HepG2 (cell line): Measurements from ENCODE around the gene MFAP4. TPM values are rescaled to one million over a fixed set of nuclear protein-coding genes. Genes with fewer than 3 reads are reported as not detected.

Source experiments
- ATAC-seq: fragments of 200-7000 bp; cut with Tn5 transposase; 3 replicates; pipeline ENCODE4 v1.9.1; 2020; ENCODE audit warnings: mild to moderate bottlenecking, moderate library complexity
- BruUV-seq: library from RNA; stranded (reverse); fragments of 400-500 nt; replicated peaks from 2 replicates; lab custom pipeline; 2021; lab: Mats Ljungman, UMichigan
- CTCF ChIA-PET: fragments of 300-600 bp; formaldehyde crosslinking; extraction: SDS; loops from one replicate; lab custom pipeline; 2021; ENCODE audit warnings: low total read pairs, inconsistent platforms, low intra/inter-chr PET ratio; lab: Yijun Ruan, JAX
- POLR2A ChIA-PET: fragments of 350-600 bp; sonication (Branson Sonifier 250); formaldehyde crosslinking; loops from one replicate; lab custom pipeline; 2020; ENCODE audit warnings: antibody characterized with exemption, inconsistent platforms; lab: Yijun Ruan, JAX
- DNase-seq: peaks from one replicate; pipeline ENCODE4 v3.0.0-alpha.2; 2015; ENCODE audit warnings: low spot score
- FAIRE-seq: peaks from 3 replicates; lab custom pipeline; 2011; peaks lifted over from hg19 to GRCh38; lab: Jason Lieb, UNC
- H2AFZ ChIP-seq: one replicate; pipeline ENCODE4 v1.6.1; 2011; ENCODE audit warnings: low read length, inconsistent platforms
- H3K27ac ChIP-seq: fragments of 300-600 bp; 3 replicates; pipeline ENCODE4 v1.8.0; 2011; ENCODE audit warnings: mixed run types, mild to moderate bottlenecking, mixed read lengths, low read length, inconsistent platforms; ENCODE audit not compliant: insufficient read depth; ENCODE audit errors: extremely low read length
- H3K27me3 ChIP-seq, 2 experiments: fragments of 200-600 bp in 1 of 2; 2 replicates in 1 of 2; 3 replicates in 1 of 2; pipeline versions ENCODE4 v1.6.0 to v1.8.0; 2011; ENCODE audit warnings: low read length in 2 of 2, mild to moderate bottlenecking in 2 of 2, moderate library complexity in 2 of 2, inconsistent platforms in 1 of 2; ENCODE audit not compliant: insufficient read depth in 2 of 2, control insufficient read depth in 1 of 2
- H3K36me3 ChIP-seq, 2 experiments: fragments of 200-600 bp in 1 of 2; replicated peaks in 1 of 2; 2 replicates in 1 of 2; 3 replicates in 1 of 2; pipeline versions ENCODE4 v1.5.1 to v1.8.0; 2011; ENCODE audit warnings: low read length in 2 of 2, inconsistent platforms in 1 of 2; ENCODE audit not compliant: insufficient read depth in 2 of 2, control insufficient read depth in 1 of 2
- H3K4me1 ChIP-seq: 2 replicates; pipeline ENCODE4 v1.5.1; 2012; ENCODE audit warnings: low read length, inconsistent platforms; ENCODE audit not compliant: insufficient read depth
- H3K4me2 ChIP-seq: 2 replicates; pipeline ENCODE4 v1.6.0; 2011; ENCODE audit warnings: low read depth, low read length, inconsistent platforms
- H3K4me3 ChIP-seq, 3 experiments: fragments of 200-600 bp in 1 of 3; sonication (generic), shearing (Covaris generic) in 1 of 3; replicated peaks in 1 of 3; 2 replicates each; pipeline ENCODE4 v1.5.1; 2011 to 2016; ENCODE audit warnings: low read length in 3 of 3, inconsistent platforms in 2 of 3, low read depth in 2 of 3, mild to moderate bottlenecking in 2 of 3, control low read depth in 1 of 3, mixed read lengths in 1 of 3; ENCODE audit not compliant: insufficient read depth in 1 of 3
- H3K79me2 ChIP-seq: one replicate; pipeline ENCODE4 v1.6.1; 2011; ENCODE audit warnings: low read length, inconsistent platforms; ENCODE audit not compliant: insufficient read depth
- H3K9ac ChIP-seq: 2 replicates; pipeline ENCODE4 v1.6.0; 2011; ENCODE audit warnings: mild to moderate bottlenecking, low read depth, low read length, inconsistent platforms; ENCODE audit not compliant: insufficient read depth
- H3K9me3 ChIP-seq: 2 replicates; pipeline ENCODE4 v1.5.1; 2012; ENCODE audit warnings: mild to moderate bottlenecking, low read length
- H4K20me1 ChIP-seq: 2 replicates; pipeline ENCODE4 v1.6.0; 2011; ENCODE audit warnings: inconsistent platforms, mild to moderate bottlenecking, low read length, moderate library complexity; ENCODE audit not compliant: insufficient read depth
- FOXK1 ChIP-seq: sonication (generic); formaldehyde crosslinking; IDR thresholded peaks from 2 replicates; pipeline ENCODE4 v1.4.0; 2020; ENCODE audit warnings: low read depth, missing genetic modification reagents, borderline replicate concordance
- GPN1 ChIP-seq: sonication (generic); formaldehyde crosslinking; IDR thresholded peaks from 2 replicates; pipeline ENCODE4 v1.5.1; 2020; ENCODE audit warnings: missing genetic modification reagents, borderline replicate concordance
- GZF1 ChIP-seq: sonication (generic); formaldehyde crosslinking; IDR thresholded peaks from 2 replicates; pipeline ENCODE4 v1.5.1; 2020; ENCODE audit warnings: mild to moderate bottlenecking, missing genetic modification reagents
- HDAC2 ChIP-seq: sonication (generic); formaldehyde crosslinking; IDR thresholded peaks from 2 replicates; pipeline ENCODE4 v1.4.0; 2020; ENCODE audit warnings: missing genetic modification reagents
- KMT2B ChIP-seq: IDR thresholded peaks from 2 replicates; pipeline ENCODE4 v1.6.1; 2016; ENCODE audit warnings: missing genetic modification reagents, missing compliant biosample characterization
- LRRFIP1 ChIP-seq: sonication (generic); formaldehyde crosslinking; conservative IDR thresholded peaks from 2 replicates; pipeline ENCODE4 v1.4.0; 2020; ENCODE audit warnings: missing genetic modification reagents
- PAF1 ChIP-seq: IDR thresholded peaks from 2 replicates; pipeline ENCODE4 v1.6.1; 2016; ENCODE audit warnings: missing genetic modification reagents, missing compliant biosample characterization
- PHF20 ChIP-seq: sonication (generic); formaldehyde crosslinking; IDR thresholded peaks from 2 replicates; pipeline ENCODE4 v1.5.0; 2020; ENCODE audit warnings: mild to moderate bottlenecking, missing genetic modification reagents
- RERE ChIP-seq: IDR thresholded peaks from 2 replicates; pipeline ENCODE4 v1.6.1; 2016; ENCODE audit warnings: low read depth, missing genetic modification reagents, missing compliant biosample characterization
- SP1 ChIP-seq, 2 experiments: fragments of 450-650 bp in 1 of 2; sonication (generic) in 1 of 2; formaldehyde crosslinking in 1 of 2; IDR thresholded peaks; 2 replicates each; pipeline versions ENCODE4 v1.4.0 to v1.6.1; 2016 to 2020; ENCODE audit warnings: missing genetic modification reagents in 1 of 2
- TEAD3 ChIP-seq: optimal IDR thresholded peaks from 2 replicates; pipeline ENCODE3; 2016; ENCODE audit warnings: borderline replicate concordance
- ZBTB33 ChIP-seq: sonication (generic); formaldehyde crosslinking; IDR thresholded peaks from 2 replicates; pipeline ENCODE4 v1.4.0; 2020; ENCODE audit warnings: missing genetic modification reagents
- ZFAT ChIP-seq: sonication (generic); formaldehyde crosslinking; conservative IDR thresholded peaks from 2 replicates; pipeline ENCODE4 v1.8.1; 2023; ENCODE audit warnings: missing genetic modification reagents, inconsistent platforms
- ZNF496 ChIP-seq: sonication (generic); formaldehyde crosslinking; IDR thresholded peaks from 2 replicates; pipeline ENCODE4 v1.8.1; 2023; ENCODE audit warnings: mild to moderate bottlenecking, moderate library complexity, missing genetic modification reagents; ENCODE audit not compliant: insufficient replicate concordance
- ZNF768 ChIP-seq: sonication (generic); formaldehyde crosslinking; IDR thresholded peaks from 2 replicates; pipeline ENCODE4 v1.4.0; 2020; ENCODE audit warnings: missing genetic modification reagents
- ZSCAN31 ChIP-seq: sonication (generic); formaldehyde crosslinking; IDR thresholded peaks from 2 replicates; pipeline ENCODE4 v1.5.0; 2020; ENCODE audit warnings: low read depth, mild to moderate bottlenecking, missing genetic modification reagents
- WGBS: methylation state at CpG from one replicate; pipeline ENCODE4 v1.1.6; 2017; ENCODE audit warnings: low lambda C conversion rate; 5-methylcytosine and 5-hydroxymethylcytosine counted together
- in situ Hi-C: cut with HindIII; loops from 2 replicates; pipeline ENCODE4 v1.10.0; 2017; ENCODE audit warnings: low pct_unique_long_range_greater_than_20kb; ENCODE audit not compliant: extremely low pct_ligation_motif_present
- intact Hi-C: fragments of 100-400 bp; cut with micrococcal nuclease; formaldehyde crosslinking; loops from one replicate; pipeline ENCODE4 v1.10.0; 2022; ENCODE audit not compliant: unreplicated experiment
- polyA plus RNA-seq, 8 experiments: library from polyadenylated mRNA; depleted of rRNA in 3 of 8; stranded (reverse) in 7 of 8; unstranded in 1 of 8; fragments of >200 nt; fragmentation: Illumina TruSeq in 4 of 8; extraction: Trizol in 4 of 8; gene quantifications; 2 replicates each; pipeline versions ENCODE4 v1.2.1 to v1.2.3, GENCODE V29; 2011 to 2016; ENCODE audit warnings: low read depth in 4 of 8, missing spikeins in 1 of 8, mixed read lengths in 1 of 8; ENCODE audit not compliant: insufficient read depth in 1 of 8
- total RNA-seq, 5 experiments: library from RNA; depleted of rRNA; stranded (reverse); fragments of >200 nt; fragmentation: Illumina TruSeq; extraction: Trizol; gene quantifications; 2 replicates each; pipeline ENCODE4 v1.2.3, GENCODE V29; 2016; ENCODE audit warnings: low read depth in 1 of 5

MFAP4 gene
- total and polyA plus RNA-seq, 2 of the 13 experiments (the other 11 are each of a cell fraction or from before 2014, with no cell fraction given): 0.08 TPM; not detected in 1

- DNase-seq: no peak
- H3K79me2 ChIP-seq: no peaks in the 10 kb centered on the region
- CTCF ChIA-PET: no interaction called here
- POLR2A ChIA-PET: interaction anchor here (1.0 to 3.9 kb wide), 2 partner anchors 8 to 47 kb away, joined by 3 to 33 read pairs; partner anchors contain the start of gene MAPK7
- no peak overlapping the region for H2AFZ ChIP-seq
- intact Hi-C loops (no loop called here), in situ Hi-C loops (no loop called here)
- no peak overlapping the region for H3K4me2 ChIP-seq
- FAIRE-seq: no peak
- 90% methylated on average over 9 of the region's 9 CpGs for WGBS
- no peak for ATAC-seq
- TSS peak; percentile 27 for BruUV-seq
- 0 out of 5 replicates have a peak, but pooled peaks cover 0 to 10% of the 10 kb centered on the region in 2 experiments for H3K27me3 ChIP-seq
- peaks cover 11 to 28% of the 10 kb centered on the region in 2 experiments for H3K36me3 ChIP-seq
- H3K4me3 ChIP-seq: no peak overlapping the region
- H3K9me3 ChIP-seq: no peaks in the 10 kb centered on the region
- H4K20me1 ChIP-seq: no peaks in the 10 kb centered on the region
- no peak overlapping the region for H3K27ac ChIP-seq
- peaks cover 34% of the 10 kb centered on the region for H3K4me1 ChIP-seq
- H3K9ac ChIP-seq: no peak overlapping the region
- TF ChIP-seq PAF1 (no peak), GZF1 (no peak), ZFAT (CRISPR knock-in tag) (no peak), ZNF768 (CRISPR knock-in tag) (peak; percentile 53; the same call in 1 of the 2 replicates), KMT2B (CRISPR knock-in tag) (no peak), HDAC2 (CRISPR knock-in tag) (no peak), ZBTB33 (peak; percentile 87; the same call in 1 of the 2 replicates), TEAD3 (CRISPR knock-in tag) (no peak), FOXK1 (CRISPR knock-in tag) (no peak), ZNF496 (CRISPR knock-in tag) (no peak), LRRFIP1 (CRISPR knock-in tag) (no peak), PHF20 (CRISPR knock-in tag) (no peak), RERE (CRISPR knock-in tag) (no peak), GPN1 (CRISPR knock-in tag) (no peak), ZSCAN31 (CRISPR knock-in tag) (no peak), SP1 (IDR thresholded peaks at IDR 0.05) (no peak), SP1 (CRISPR knock-in tag; IDR thresholded peaks at IDR 0.05) (no peak)
Observed at GRCh38 chr17:19385521-19385983, 1.4 kb downstream of the MFAP4 start.
